Cardiac muscle cell (in vitro differentiated cells and primary cell): Measurements from ENCODE around the gene ANHX. TPM values are rescaled to one million over a fixed set of nuclear protein-coding genes. Genes with fewer than 3 reads are reported as not detected.

Source experiments
- DNase-seq, 2 donors: peaks; one replicate each; pipeline versions ENCODE4 v3.0.0 to v3.0.0-alpha.2; 2010 to 2017; ENCODE audit warnings: low read depth in 1 of 2, low spot score in 1 of 2
- H3K27ac ChIP-seq: fragments of 200-600 bp; sonication (generic); 2 replicates; pipeline ENCODE4 v1.5.1; 2016
- H3K27me3 ChIP-seq: fragments of 200-600 bp; sonication (generic); 2 replicates; pipeline ENCODE4 v1.6.0; 2016; ENCODE audit warnings: control low read depth
- H3K36me3 ChIP-seq: fragments of 200-600 bp; sonication (generic); 2 replicates; pipeline ENCODE4 v1.5.1; 2016; ENCODE audit warnings: control low read depth
- H3K4me1 ChIP-seq: fragments of 200-600 bp; sonication (generic); 2 replicates; pipeline ENCODE4 v1.8.1; 2017; ENCODE audit warnings: low read depth, mild to moderate bottlenecking, mixed run types
- H3K4me3 ChIP-seq: fragments of 200-600 bp; sonication (generic); 2 replicates; pipeline ENCODE4 v1.5.1; 2016; ENCODE audit warnings: mild to moderate bottlenecking
- H3K9me3 ChIP-seq: fragments of 200-600 bp; sonication (generic); 2 replicates; pipeline ENCODE4 v1.5.1; 2017; ENCODE audit warnings: low read depth, mild to moderate bottlenecking, control low read depth
- CTCF ChIP-seq: IDR thresholded peaks from 2 replicates; pipeline ENCODE4 v1.5.1; 2012; ENCODE audit warnings: low read depth, mild to moderate bottlenecking, low read length
- polyA plus RNA-seq: library from polyadenylated mRNA; unstranded; fragments of >200 nt; fragmentation: Nextera tagmentation; extraction: Ambion mirVana; gene quantifications from 2 replicates; pipeline ENCODE4 v1.2.1, GENCODE V29; 2016
- total RNA-seq: library from RNA; depleted of rRNA; stranded (reverse); fragments of >200 nt; gene quantifications from 2 replicates; pipeline ENCODE4 v1.2.3, GENCODE V29; 2016

The ANHX gene
- total and polyA plus RNA-seq, 2 experiments from 2014 or later, result not detected

- Histone ChIP-seq H3K27me3 (no peaks in the 10 kb centered on the region), H3K36me3 (no peaks in the 10 kb centered on the region), H3K27ac (no peak overlapping the region), H3K4me3 (no peak overlapping the region), H3K4me1 (no peaks in the 10 kb centered on the region), H3K9me3 (no peaks in the 10 kb centered on the region)
- no peak for TF ChIP-seq CTCF
- no peak for DNase-seq
Observed at GRCh38 chr12:133231001-133231400, 4.7 kb downstream of the ANHX start.

GRCh38 chr12:133227281-133227852, 8.3 kb downstream of the ANHX start:
- no peak for DNase-seq
- no peak for TF ChIP-seq CTCF
- no peak overlapping the region for H3K27ac ChIP-seq
- no peaks in the 10 kb centered on the region for H3K36me3 ChIP-seq
- H3K27me3 ChIP-seq, result no peaks in the 10 kb centered on the region
- no peaks in the 10 kb centered on the region for H3K9me3 ChIP-seq
- no peak overlapping the region for H3K4me3 ChIP-seq
- H3K4me1 ChIP-seq, result no peaks in the 10 kb centered on the region

GRCh38 chr12:133226690-133227089, 9.0 kb downstream of the ANHX start:
- DNase-seq, result no peak
- Histone ChIP-seq H3K9me3 (no peaks in the 10 kb centered on the region), H3K27me3 (no peaks in the 10 kb centered on the region), H3K4me1 (no peaks in the 10 kb centered on the region), H3K36me3 (no peaks in the 10 kb centered on the region), H3K27ac (no peak overlapping the region), H3K4me3 (no peak overlapping the region)
- no peak for TF ChIP-seq CTCF

- TF ChIP-seq CTCF, result no peak
- Histone ChIP-seq H3K4me1 (no peaks in the 10 kb centered on the region), H3K9me3 (no peaks in the 10 kb centered on the region), H3K27me3 (no peaks in the 10 kb centered on the region), H3K36me3 (no peaks in the 10 kb centered on the region), H3K4me3 (no peak overlapping the region), H3K27ac (no peak overlapping the region)
- DNase-seq, result no peak
Observed at GRCh38 chr12:133225527-133225926, 10.2 kb downstream of the ANHX start.

- Histone ChIP-seq H3K4me1 (no peaks in the 10 kb centered on the region), H3K9me3 (no peaks in the 10 kb centered on the region), H3K36me3 (no peaks in the 10 kb centered on the region), H3K4me3 (no peak overlapping the region), H3K27me3 (no peaks in the 10 kb centered on the region), H3K27ac (no peak overlapping the region)
- no peak for TF ChIP-seq CTCF
- DNase-seq, result no peak
Observed at GRCh38 chr12:133222211-133222610, 13.5 kb downstream of the ANHX start.

- Histone ChIP-seq H3K27me3 (no peaks in the 10 kb centered on the region), H3K36me3 (no peaks in the 10 kb centered on the region), H3K4me1 (no peaks in the 10 kb centered on the region), H3K4me3 (no peak overlapping the region), H3K27ac (no peak overlapping the region), H3K9me3 (no peaks in the 10 kb centered on the region)
- TF ChIP-seq CTCF, result no peak
- no peak for DNase-seq
Observed at GRCh38 chr12:133221241-133221640, 14.4 kb downstream of the ANHX start.
